ENCODE data around the gene PTRH1.

The PTRH1 gene

GRCh38 chr9:127716412-127716811 lies 949 bp upstream of the PTRH1 start:
- DNase-seq, result no peak

GRCh38 chr9:127714951-127715469 lies 453 bp downstream of the PTRH1 start:
- no peak for DNase-seq

GRCh38 chr9:127714020-127714750 lies 1.3 kb downstream of the PTRH1 start:
- no peak for DNase-seq

GRCh38 chr9:127712867-127713266 lies 2.6 kb downstream of the PTRH1 start:
- DNase-seq, result no peak

GRCh38 chr9:127712371-127712770 lies 3.1 kb downstream of the PTRH1 start:
- DNase-seq, result no peak

- DNase-seq, result no peak
These were observed 3.6 kb downstream of the PTRH1 start for GRCh38 chr9:127711831-127712274.

- DNase-seq, result no peak
These were observed 4.2 kb downstream of the PTRH1 start for GRCh38 chr9:127711226-127711701.

GRCh38 chr9:127710204-127710783 lies 5.2 kb downstream of the PTRH1 start:
- DNase-seq, result no peak

GRCh38 chr9:127708952-127709587 lies 6.4 kb downstream of the PTRH1 start:
- no peak for DNase-seq

GRCh38 chr9:127707766-127708165 lies 7.7 kb downstream of the PTRH1 start:
- DNase-seq, result no peak

- no peak for DNase-seq
These were observed 8.6 kb downstream of the PTRH1 start, which contains the start of gene CFAP157 for GRCh38 chr9:127706836-127707241. Gene CFAP157 (plus strand): TSS chr9:127706988. CDS start chr9:127707032, 44 bp downstream.

GRCh38 chr9:127705577-127706379 lies 9.7 kb downstream of the PTRH1 start:
- no peak for DNase-seq

- no peak for DNase-seq
These were observed 12.0 kb downstream of the PTRH1 start for GRCh38 chr9:127703289-127703946.

GRCh38 chr9:127700594-127701255 lies 14.7 kb downstream of the PTRH1 start:
- DNase-seq, result no peak

GRCh38 chr9:127700140-127700539 lies 15.3 kb downstream of the PTRH1 start:
- no peak for DNase-seq

GRCh38 chr9:127698985-127699670 lies 16.3 kb downstream of the PTRH1 start:
- peak; percentile 95 for DNase-seq

- DNase-seq, result no peak
These were observed 17.1 kb downstream of the PTRH1 start for GRCh38 chr9:127698386-127698785.

GRCh38 chr9:127697575-127697974 lies 17.9 kb downstream of the PTRH1 start:
- no peak for DNase-seq

- no peak for DNase-seq
These were observed 20.4 kb downstream of the PTRH1 start for GRCh38 chr9:127694890-127695720.

- DNase-seq, result no peak
These were observed 21.8 kb downstream of the PTRH1 start for GRCh38 chr9:127693697-127694096.

All from right forelimb (tissue), 1 donor.